DOHH2 (cell line): Measurements from ENCODE around the gene LIFR.

ENCODE experiments used
- H3F3A ChIP-seq: fragments of 200-600 bp; sonication (generic), shearing (Covaris generic); 2 replicates; pipeline ENCODE4 v1.6.0; 2016; ENCODE audit warnings: antibody characterized with exemption, mild to moderate bottlenecking; ENCODE audit not compliant: control insufficient read depth, insufficient read depth
- H3K27ac ChIP-seq: fragments of 200-600 bp; sonication (generic); 2 replicates; pipeline ENCODE4 v1.5.1; 2014; ENCODE audit warnings: low read depth, mild to moderate bottlenecking, low read length, moderate library complexity
- H3K27me3 ChIP-seq: fragments of 200-600 bp; sonication (generic); 2 replicates; pipeline ENCODE4 v1.6.1; 2014; ENCODE audit warnings: mild to moderate bottlenecking, low read length, mixed read lengths; ENCODE audit not compliant: control insufficient read depth
- H3K36me3 ChIP-seq: fragments of 200-600 bp; sonication (generic); 2 replicates; pipeline ENCODE4 v1.6.1; 2014; ENCODE audit warnings: mild to moderate bottlenecking, low read length, moderate library complexity, mixed read lengths; ENCODE audit not compliant: control insufficient read depth
- H3K4me1 ChIP-seq: fragments of 200-600 bp; sonication (generic); 2 replicates; pipeline ENCODE4 v1.6.1; 2014; ENCODE audit warnings: mild to moderate bottlenecking, low read length, mixed read lengths; ENCODE audit not compliant: control insufficient read depth
- H3K4me2 ChIP-seq: fragments of 200-600 bp; sonication (generic); 2 replicates; pipeline ENCODE4 v1.6.0; 2014; ENCODE audit warnings: mild to moderate bottlenecking, low read length, moderate library complexity
- H3K4me3 ChIP-seq: fragments of 200-600 bp; sonication (generic); 2 replicates; pipeline ENCODE4 v1.5.1; 2014; ENCODE audit warnings: mild to moderate bottlenecking, low read length, mixed read lengths
- H3K79me2 ChIP-seq: fragments of 200-600 bp; sonication (generic); 2 replicates; pipeline ENCODE4 v1.6.1; 2014; ENCODE audit warnings: mild to moderate bottlenecking, low read length, mixed read lengths; ENCODE audit not compliant: control insufficient read depth
- H3K9me2 ChIP-seq: fragments of 200-600 bp; sonication (generic); replicated peaks from 2 replicates; pipeline ENCODE4 v1.6.1; 2014; ENCODE audit warnings: mild to moderate bottlenecking, low read length, mixed read lengths; ENCODE audit not compliant: control insufficient read depth
- H3K9me3 ChIP-seq: fragments of 200-600 bp; sonication (generic); 2 replicates; pipeline ENCODE4 v1.6.1; 2014; ENCODE audit warnings: antibody characterized with exemption, low read length, mixed read lengths; ENCODE audit not compliant: control insufficient read depth, insufficient read depth
- H4K20me1 ChIP-seq: fragments of 200-600 bp; sonication (generic); 2 replicates; pipeline ENCODE4 v1.6.0; 2014; ENCODE audit warnings: low read depth, mild to moderate bottlenecking, antibody characterized with exemption, low read length, moderate library complexity; ENCODE audit not compliant: control insufficient read depth, insufficient read depth
- EZH2phosphoT487 ChIP-seq: fragments of 200-600 bp; sonication (generic); IDR thresholded peaks from 2 replicates; pipeline ENCODE4 v1.6.1; 2017; ENCODE audit warnings: borderline replicate concordance, mild to moderate bottlenecking, antibody characterized with exemption, low read length, moderate library complexity, mixed read lengths
- TF ChIP-seq, protein P1 (sequence below): fragments of 200-600 bp; sonication (generic); IDR thresholded peaks from one replicate; pipeline ENCODE4 v1.5.1; 2014; ENCODE audit warnings: antibody characterized with exemption, mild to moderate bottlenecking, low read depth, low read length; ENCODE audit not compliant: poor library complexity, severe bottlenecking

Gene LIFR

DNA sequence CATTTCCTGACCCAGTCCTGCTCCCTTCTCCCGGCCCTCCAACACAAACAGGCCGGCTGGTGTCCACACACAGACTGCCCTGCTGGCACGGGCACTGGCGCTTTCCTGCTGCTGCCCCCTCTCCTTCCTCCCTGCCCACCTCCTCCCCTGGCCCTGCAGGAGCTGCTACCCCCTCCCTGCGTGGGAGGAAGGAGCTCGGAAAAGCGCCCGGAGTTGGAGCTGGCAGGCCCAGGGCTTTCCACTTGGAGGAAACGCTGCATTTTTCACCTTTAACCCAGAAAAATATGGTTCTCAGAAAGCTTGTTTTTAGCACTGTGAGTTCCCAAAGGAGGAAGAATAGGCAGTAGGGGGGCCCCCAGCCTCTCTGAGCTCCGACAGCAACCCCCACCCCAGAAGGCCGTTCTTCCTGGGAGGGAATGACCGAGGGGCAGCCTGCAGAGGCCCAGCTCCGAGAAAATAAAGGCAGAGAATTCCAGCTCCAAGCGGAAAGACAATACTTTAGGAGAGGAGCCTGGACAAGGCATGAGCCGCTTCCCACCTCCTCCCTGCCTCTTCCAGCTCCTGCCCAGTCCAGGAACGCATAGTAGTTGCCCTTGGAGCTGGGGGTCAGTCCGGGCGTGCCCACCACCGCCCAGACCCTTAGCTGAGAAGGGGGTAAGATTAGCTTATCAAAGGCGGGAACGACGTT is 88.9 kb downstream of the LIFR start:
- Histone ChIP-seq H3K27ac (no peak overlapping the region), H3K9me2 (no peaks in the 10 kb centered on the region), H3K79me2 (no peaks in the 10 kb centered on the region), H3F3A (no peaks in the 10 kb centered on the region), H4K20me1 (no peaks in the 10 kb centered on the region), H3K4me3 (no peak overlapping the region), H3K36me3 (no peaks in the 10 kb centered on the region), H3K9me3 (no peaks in the 10 kb centered on the region), H3K4me2 (no peak overlapping the region), H3K27me3 (peaks cover 14% of the 10 kb centered on the region), H3K4me1 (no peaks in the 10 kb centered on the region)
- no peak for TF ChIP-seq EZH2phosphoT487
- TF ChIP-seq, protein P1, sequence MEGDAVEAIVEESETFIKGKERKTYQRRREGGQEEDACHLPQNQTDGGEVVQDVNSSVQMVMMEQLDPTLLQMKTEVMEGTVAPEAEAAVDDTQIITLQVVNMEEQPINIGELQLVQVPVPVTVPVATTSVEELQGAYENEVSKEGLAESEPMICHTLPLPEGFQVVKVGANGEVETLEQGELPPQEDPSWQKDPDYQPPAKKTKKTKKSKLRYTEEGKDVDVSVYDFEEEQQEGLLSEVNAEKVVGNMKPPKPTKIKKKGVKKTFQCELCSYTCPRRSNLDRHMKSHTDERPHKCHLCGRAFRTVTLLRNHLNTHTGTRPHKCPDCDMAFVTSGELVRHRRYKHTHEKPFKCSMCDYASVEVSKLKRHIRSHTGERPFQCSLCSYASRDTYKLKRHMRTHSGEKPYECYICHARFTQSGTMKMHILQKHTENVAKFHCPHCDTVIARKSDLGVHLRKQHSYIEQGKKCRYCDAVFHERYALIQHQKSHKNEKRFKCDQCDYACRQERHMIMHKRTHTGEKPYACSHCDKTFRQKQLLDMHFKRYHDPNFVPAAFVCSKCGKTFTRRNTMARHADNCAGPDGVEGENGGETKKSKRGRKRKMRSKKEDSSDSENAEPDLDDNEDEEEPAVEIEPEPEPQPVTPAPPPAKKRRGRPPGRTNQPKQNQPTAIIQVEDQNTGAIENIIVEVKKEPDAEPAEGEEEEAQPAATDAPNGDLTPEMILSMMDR, result no peak

DNA sequence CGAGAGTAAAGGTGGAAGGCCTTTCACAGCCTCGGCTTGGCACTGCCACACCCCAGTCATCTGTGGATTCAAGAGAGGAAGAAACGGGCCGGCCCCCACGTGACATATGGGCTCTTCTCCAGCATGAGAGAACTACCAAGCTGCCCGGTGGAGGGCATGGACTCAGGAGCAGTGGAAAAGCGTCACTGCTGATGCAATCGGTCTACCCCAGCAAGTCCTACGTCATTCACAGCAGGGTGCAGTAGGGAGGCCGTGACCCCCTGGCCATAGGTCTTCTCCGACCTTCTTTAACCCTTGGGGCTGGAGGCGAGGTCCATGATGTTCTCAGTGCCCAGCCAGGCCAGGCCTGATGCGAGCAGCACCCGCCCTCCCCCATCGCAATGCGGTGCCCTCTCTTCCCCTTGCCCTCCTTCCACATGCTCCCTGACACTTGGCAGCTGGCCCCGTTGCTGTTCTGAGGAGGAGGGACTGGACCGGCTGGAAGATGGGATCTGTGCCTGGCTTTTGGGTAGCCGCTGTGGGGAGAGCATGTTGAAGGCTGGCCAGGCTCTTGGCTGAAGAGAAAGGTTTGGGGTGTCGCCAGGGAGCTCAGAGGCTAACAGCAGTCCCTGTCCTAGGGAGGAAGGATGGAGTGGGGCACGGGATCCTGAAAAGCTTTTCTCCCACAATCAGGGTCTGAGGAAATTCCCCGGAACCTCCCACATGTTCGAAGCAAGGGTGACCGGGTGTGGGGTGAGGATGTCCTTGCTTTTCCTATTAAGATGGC is 89.8 kb downstream of the LIFR start:
- H3K79me2 ChIP-seq, result no peaks in the 10 kb centered on the region
- H3K9me2 ChIP-seq, result no peaks in the 10 kb centered on the region
- no peak overlapping the region for H3K4me3 ChIP-seq
- H3F3A ChIP-seq, result no peaks in the 10 kb centered on the region
- no peak overlapping the region for H3K27ac ChIP-seq
- no peaks in the 10 kb centered on the region for H3K4me1 ChIP-seq
- no peaks in the 10 kb centered on the region for H3K36me3 ChIP-seq
- H4K20me1 ChIP-seq, result no peaks in the 10 kb centered on the region
- H3K27me3 ChIP-seq, result peaks cover 17% of the 10 kb centered on the region
- H3K4me2 ChIP-seq, result no peak overlapping the region
- H3K9me3 ChIP-seq, result no peaks in the 10 kb centered on the region
- no peak for TF ChIP-seq EZH2phosphoT487
- TF ChIP-seq, protein P1, result no peak

DNA sequence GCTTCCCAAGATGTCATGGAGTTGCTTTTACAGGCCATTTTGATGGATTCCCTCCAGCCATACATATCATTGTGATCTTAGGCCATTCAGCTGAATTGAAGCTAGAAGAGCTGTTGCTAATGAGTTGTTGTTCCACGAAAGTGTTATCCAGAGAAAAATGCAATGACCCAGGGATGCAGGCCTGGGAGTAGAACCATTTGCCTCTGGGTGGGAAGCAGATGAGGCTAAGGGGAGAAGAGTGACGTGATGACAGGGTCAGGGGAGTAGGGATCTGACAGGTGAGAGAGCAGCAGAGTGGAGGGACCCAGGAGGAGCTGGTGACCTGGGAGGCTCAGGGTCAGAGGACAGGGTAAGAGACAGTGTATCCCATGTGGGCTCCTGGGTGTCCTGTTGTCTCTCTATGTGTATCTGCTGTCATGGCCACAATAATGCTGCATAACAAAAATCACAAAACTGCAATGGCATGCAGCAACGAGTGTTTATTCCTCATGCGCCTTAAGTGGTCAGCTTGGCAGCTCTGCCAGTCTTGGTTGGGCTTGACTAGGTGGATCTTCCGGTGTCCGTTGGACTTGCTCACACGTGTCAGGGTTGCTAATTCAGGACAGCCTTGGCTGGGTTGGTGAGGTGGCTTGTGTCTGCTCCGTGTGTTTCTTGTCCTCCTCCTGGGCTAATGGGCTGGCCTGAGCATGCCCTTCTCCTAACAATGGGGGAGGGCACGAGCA is 90.6 kb downstream of the LIFR start:
- TF ChIP-seq, protein P1, result no peak
- no peak for TF ChIP-seq EZH2phosphoT487
- H3K27me3 ChIP-seq, result peaks cover 21% of the 10 kb centered on the region
- no peaks in the 10 kb centered on the region for H3K9me3 ChIP-seq
- no peaks in the 10 kb centered on the region for H3K9me2 ChIP-seq
- no peaks in the 10 kb centered on the region for H3K4me1 ChIP-seq
- H3K4me2 ChIP-seq, result no peak overlapping the region
- H4K20me1 ChIP-seq, result no peaks in the 10 kb centered on the region
- no peaks in the 10 kb centered on the region for H3F3A ChIP-seq
- H3K36me3 ChIP-seq, result no peaks in the 10 kb centered on the region
- H3K4me3 ChIP-seq, result no peak overlapping the region
- no peak overlapping the region for H3K27ac ChIP-seq
- H3K79me2 ChIP-seq, result no peaks in the 10 kb centered on the region
